ENCODE results near the gene NSMF. TPM values are rescaled to one million over a fixed set of nuclear protein-coding genes. Genes with fewer than 3 reads are reported as not detected.

NSMF gene
- total RNA-seq, result 10 to 100 TPM; 39.9 to 52.0 TPM
- long read RNA-seq, transcript NSMF-201 (15 exons, 2,981 nt), result major isoform, 10 of 34 reads
- long read RNA-seq, partial matches to known transcripts, result 12 of 34 reads
- long read RNA-seq, other reads (novel, unspliced or antisense), result 9 of 34 reads

DNA sequence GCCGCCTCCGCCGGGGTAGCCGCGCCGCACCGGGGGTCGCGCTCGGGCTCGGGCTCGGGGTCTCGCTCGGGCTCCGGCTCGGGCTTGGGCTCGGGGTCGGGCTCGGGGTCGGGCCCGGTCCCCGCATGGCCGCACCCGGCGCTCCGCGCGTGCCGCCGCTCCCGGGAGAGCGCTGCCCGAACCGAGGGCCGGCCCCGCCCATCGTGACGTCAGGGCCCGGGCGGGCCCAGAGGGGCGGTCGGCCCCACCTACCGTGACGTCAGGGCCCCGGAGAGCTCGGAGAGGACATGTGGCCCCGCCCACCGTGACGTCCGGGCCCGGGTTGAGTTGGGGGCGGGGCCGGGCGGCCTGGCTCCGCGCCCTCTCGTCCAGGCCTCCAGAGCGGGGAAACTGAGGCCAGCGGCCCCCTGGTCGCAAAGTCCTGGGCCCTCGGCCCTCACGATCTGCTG, at the start of gene NSMF:
NSMF (minus strand) TSS at position 183 of the 449 bp plus-strand sequence. CDS start 232 bp downstream, outside the sequence.
- DNase-seq (peak; percentile 91 to 98), ATAC-seq (peak; percentile 77)

GRCh38 chr9:137506702-137507171, 47.6 kb upstream of the NSMF start:
- no peak for DNase-seq
- intact Hi-C loops (cut with DNase I, micrococcal nuclease), result no loop called here

More for the DNA sequence above, at the start of gene NSMF:
- intact Hi-C loops (cut with DNase I, micrococcal nuclease), result no loop called here

DNA sequence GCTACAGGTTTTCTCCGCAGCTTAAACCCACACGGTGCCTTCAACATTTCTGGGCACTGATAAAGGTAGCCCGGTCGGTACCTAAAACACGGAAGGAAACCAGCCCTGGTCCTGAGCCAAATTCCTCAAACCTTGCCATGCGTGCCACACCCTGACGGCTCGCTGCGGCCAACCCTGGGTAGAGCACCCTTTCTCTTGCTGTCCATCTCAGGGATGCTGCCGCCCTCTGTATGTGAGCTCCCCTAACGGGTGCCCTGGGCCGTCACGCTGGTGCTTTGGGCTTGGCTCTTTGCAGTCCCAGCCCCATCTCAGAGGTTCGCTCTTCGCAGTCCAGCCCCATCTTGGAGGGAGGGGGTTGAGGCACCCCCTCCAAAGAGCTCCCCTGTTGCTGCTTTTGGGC, 47.1 kb upstream of the NSMF start:
- intact Hi-C loops (cut with DNase I, micrococcal nuclease), result no loop called here
- DNase-seq, result no peak
- no peak for ATAC-seq

More at GRCh38 chr9:137506702-137507171, 47.6 kb upstream of the NSMF start:
- ATAC-seq, result no peak

- no peak for ATAC-seq
- intact Hi-C loops (cut with DNase I, micrococcal nuclease), result no loop called here
- no peak for DNase-seq
These were observed 46.4 kb upstream of the NSMF start for GRCh38 chr9:137505421-137506140.

GRCh38 chr9:137504432-137504777, 45.3 kb upstream of the NSMF start:
- intact Hi-C loops (cut with DNase I, micrococcal nuclease), result no loop called here
- DNase-seq (no peak), ATAC-seq (no peak)

GRCh38 chr9:137502008-137502911, 43.1 kb upstream of the NSMF start:
- intact Hi-C loops (cut with DNase I, micrococcal nuclease), result no loop called here
- ATAC-seq (no peak), DNase-seq (no peak)

DNA sequence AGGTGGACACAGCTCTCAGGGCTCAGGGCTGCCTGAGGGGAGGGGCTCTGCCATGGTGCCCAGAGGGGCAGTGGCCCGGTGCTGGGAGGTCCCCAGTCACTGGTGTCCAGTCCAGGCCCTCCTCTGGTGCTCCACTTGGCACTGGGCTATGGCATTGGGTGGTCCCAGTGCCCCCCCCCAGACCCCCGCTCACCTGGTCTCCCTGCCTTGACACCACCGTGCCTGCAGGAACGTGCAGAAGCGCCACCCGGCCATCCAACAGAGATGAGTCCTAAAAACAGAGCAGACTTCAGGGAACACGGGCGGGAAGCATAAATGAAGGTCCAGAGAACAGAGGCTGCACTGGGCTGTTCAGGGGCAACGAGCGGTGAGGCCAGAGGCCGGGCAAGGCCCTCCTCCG, 42.3 kb upstream of the NSMF start:
- intact Hi-C loops (cut with DNase I, micrococcal nuclease), result no loop called here
- no peak for ATAC-seq

GRCh38 chr9:137500666-137501397, 41.7 kb upstream of the NSMF start:
- ATAC-seq (no peak), DNase-seq (no peak)
- intact Hi-C loops (cut with DNase I, micrococcal nuclease), result no loop called here

More for the DNA sequence above, 42.3 kb upstream of the NSMF start:
- no peak for DNase-seq

- no peak for ATAC-seq
- no peak for DNase-seq
- intact Hi-C loops (cut with DNase I, micrococcal nuclease), result no loop called here
These were observed 40.9 kb upstream of the NSMF start for GRCh38 chr9:137499858-137500661.

DNA sequence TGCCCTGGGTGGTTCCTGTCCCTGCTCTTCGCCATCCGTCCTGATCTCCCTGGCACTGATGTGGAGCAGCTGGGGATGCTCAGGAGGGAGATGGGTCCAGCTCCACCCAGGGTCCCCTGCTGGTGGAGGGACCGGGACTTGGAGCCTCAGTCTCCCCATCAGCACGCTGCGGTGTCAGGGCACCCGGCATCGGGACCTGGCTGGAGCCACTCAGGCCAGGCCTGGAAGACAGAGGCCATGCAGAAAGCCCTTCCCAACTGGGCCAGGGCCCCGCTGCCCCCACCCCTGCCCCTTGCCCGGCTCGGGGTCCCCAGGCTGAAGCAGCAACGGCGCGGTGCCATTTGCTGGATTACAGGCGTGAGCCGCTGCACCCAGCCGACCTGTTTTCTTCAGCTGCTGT, 40.3 kb upstream of the NSMF start:
- intact Hi-C loops (cut with DNase I, micrococcal nuclease), result no loop called here
- ATAC-seq, result no peak
- no peak for DNase-seq

DNA sequence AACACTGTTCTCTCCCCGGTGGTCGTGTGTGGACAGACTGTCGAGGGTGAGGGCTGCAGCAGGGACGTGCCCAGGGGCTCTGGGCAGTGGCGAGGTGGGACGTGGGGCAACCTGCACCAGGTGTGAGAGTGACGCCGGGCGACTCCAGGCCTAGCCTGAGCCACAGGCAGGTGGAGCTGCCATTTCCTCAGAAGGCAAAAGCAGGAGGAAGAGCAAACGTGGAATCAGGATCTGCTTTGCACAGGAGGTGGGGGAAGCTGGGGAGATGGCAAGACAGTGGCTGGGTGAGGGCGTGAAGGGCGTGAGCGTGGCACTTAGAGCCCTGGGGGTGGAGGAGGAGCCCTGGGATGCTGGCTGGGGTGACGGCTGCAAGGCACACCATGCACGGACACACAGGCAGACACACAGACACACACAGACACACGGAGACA, 39.6 kb upstream of the NSMF start:
- intact Hi-C loops (cut with DNase I, micrococcal nuclease), result no loop called here
- no peak for DNase-seq
- no peak for ATAC-seq

DNA sequence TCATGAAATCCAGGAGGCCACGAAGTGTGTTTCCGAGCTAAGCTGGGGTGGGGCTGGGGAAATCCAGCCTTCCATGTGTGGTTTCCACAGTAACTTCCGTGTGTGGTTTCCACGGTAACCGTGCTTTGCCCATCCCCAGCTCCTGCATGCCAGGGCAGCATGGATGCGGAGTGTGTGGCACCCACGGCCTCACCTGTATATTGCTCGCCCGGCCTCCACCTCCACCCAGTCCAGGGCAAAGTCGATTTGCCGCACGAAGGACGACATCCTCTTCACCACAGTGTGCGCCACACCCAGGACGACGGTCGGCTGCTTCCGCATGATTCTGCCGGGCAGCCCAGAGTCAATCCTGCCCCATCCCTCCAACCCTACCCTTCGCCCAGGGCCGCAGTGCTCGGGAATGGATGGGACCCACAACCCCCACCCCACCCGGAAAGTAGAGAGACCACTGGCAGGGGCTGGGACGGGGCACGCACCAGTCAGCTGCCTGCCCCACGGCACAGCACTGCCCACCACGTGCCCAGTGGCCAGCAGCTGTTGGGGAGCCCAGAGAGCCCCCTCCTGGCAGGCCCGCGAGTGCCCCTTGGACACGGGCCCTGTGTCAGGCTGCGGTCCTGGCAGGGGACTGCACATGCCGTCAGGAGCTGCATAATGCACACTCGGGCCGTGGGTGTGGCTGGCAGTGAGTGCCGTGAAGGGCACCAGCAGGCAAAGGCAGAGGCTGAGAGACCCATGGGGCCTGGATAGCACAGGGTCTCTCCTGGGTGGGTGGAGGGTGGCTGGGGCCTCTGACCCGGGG, 39.0 kb upstream of the NSMF start:
- peak in 1 of 2 donors; percentile 59 for DNase-seq
- ATAC-seq, result peak; percentile 56
- intact Hi-C loops (cut with DNase I, micrococcal nuclease), result no loop called here

DNA sequence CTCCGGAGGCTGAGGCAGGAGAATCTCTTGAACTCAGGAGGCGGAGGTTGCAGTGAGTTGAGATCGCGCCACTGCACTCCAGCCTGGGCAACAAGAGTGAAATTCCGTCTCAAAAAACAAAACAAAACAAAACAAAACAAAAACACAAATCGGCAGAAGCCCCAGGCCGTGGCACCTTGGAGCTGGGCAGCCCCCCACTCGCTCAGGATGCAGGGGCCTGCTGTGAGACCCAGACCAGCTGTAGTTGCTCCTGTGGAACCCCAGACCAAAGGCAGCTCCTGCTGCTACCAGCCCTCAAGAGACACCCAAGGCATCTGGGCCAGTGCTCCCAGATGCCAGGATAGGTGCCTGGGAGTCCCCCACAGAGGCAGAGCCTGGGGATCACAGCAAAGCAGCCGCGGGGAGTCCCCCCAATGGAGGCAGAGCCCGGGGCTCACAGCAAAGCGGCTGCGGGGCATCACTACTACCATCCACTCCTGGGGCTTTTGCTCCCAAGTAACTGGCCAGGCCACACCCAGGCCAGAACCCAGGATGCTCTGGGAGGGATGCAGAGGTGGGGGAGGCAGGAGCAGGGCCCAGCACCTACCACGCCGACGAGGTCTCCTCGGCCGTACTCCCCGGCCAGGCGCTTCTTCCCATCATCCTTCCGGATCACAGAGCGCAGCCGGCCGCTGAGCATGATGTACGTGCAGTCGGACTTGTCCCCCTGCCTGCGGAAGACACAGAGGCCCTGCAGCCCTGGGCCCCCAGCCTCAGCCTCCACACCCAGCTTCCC, 37.7 kb upstream of the NSMF start:
- ATAC-seq (no peak), DNase-seq (no peak)
- intact Hi-C loops (cut with DNase I, micrococcal nuclease), result no loop called here

DNA sequence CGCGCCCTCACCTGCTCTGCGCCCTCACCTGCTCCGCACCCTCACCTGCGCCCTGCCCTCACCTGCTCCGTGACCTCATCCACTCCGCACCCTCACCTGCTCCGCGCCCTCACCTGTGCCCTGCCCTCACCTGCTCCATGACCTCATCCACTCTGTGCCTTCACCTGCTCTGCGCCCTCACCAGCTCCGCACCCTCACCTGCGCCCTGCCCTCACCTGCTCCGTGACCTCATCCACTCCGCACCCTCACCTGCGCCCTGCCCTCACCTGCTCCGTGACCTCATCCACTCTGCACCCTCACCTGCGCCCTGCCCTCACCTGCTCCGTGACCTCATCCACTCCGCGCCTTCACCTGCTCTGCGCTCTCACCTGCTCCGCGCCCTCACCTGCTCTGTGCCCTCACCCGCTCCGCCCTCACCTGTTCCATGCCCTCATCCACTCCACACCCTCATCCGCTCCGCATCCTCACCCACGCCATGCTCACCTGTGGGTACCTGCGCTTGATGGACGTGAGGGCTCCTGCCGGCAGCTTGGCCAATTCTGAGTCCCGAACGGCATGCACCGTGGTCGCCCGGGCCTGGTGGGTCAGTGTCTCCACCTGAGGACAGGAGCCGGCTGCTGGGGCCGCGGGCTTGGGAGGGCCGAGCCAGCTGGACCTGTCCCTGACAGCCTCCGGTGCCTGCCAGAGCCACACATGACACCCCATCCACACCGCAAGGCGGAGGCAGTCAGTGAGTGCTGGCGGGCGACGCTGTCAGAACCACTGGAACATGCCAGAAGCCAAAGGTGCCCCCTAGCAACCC, 35.6 kb upstream of the NSMF start:
- intact Hi-C loops (cut with DNase I, micrococcal nuclease), result no loop called here
- ATAC-seq, result peak; percentile 66
- DNase-seq, result peak; percentile 50 to 51

GRCh38 chr9:137494104-137494544, 35.0 kb upstream of the NSMF start:
- ATAC-seq (peak; percentile 73), DNase-seq (peak; percentile 63 to 69)
- intact Hi-C loops (cut with DNase I, micrococcal nuclease), result no loop called here
